DOHH2 (cell line): Measurements from ENCODE around the gene CTAGE4.
"Not testable (repeated sequence)": the region's sequence is repeated elsewhere in the genome, so short reads cannot be mapped to it uniquely, and the experiment has no call there.

Experiments used
- EZH2phosphoT487 ChIP-seq: fragments of 200-600 bp; sonication (generic); IDR thresholded peaks from 2 replicates; pipeline ENCODE4 v1.6.1; 2017; ENCODE audit warnings: borderline replicate concordance, mild to moderate bottlenecking, antibody characterized with exemption, low read length, moderate library complexity, mixed read lengths
- TF ChIP-seq, protein P1 (sequence below): fragments of 200-600 bp; sonication (generic); IDR thresholded peaks from one replicate; pipeline ENCODE4 v1.5.1; 2014; ENCODE audit warnings: antibody characterized with exemption, mild to moderate bottlenecking, low read depth, low read length; ENCODE audit not compliant: poor library complexity, severe bottlenecking

DNA sequence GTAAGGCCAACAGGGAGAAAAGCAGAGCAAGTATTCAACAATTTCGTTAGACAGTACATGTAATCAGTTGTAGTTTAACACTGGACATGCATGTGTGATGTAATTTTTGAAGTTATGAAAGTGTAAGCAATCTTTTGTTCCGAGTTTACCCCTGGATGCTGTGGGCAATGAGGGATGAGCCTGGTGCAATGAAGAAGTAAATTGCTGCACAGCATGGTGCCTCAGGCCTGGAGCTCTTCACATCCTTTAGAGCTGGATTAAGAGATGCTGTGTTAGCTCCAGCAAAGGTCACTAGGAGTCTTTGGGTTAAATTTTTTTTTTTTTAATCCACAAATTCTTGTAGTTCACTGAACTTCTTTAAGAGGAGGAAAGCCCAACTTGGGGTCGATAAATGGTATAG is 19.8 kb downstream of the CTAGE4 start:
- TF ChIP-seq, protein P1, sequence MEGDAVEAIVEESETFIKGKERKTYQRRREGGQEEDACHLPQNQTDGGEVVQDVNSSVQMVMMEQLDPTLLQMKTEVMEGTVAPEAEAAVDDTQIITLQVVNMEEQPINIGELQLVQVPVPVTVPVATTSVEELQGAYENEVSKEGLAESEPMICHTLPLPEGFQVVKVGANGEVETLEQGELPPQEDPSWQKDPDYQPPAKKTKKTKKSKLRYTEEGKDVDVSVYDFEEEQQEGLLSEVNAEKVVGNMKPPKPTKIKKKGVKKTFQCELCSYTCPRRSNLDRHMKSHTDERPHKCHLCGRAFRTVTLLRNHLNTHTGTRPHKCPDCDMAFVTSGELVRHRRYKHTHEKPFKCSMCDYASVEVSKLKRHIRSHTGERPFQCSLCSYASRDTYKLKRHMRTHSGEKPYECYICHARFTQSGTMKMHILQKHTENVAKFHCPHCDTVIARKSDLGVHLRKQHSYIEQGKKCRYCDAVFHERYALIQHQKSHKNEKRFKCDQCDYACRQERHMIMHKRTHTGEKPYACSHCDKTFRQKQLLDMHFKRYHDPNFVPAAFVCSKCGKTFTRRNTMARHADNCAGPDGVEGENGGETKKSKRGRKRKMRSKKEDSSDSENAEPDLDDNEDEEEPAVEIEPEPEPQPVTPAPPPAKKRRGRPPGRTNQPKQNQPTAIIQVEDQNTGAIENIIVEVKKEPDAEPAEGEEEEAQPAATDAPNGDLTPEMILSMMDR, result not testable (repeated sequence)
- not testable (repeated sequence) for TF ChIP-seq EZH2phosphoT487
